Neural progenitor cell (in vitro differentiated cells): ENCODE measurements around the gene CCDC142.
"Not testable (repeated sequence)": the region's sequence is repeated elsewhere in the genome, so short reads cannot be mapped to it uniquely, and the experiment has no call there.

Source experiments
- CTCF ChIP-seq: fragments of 200-600 bp; sonication (generic); IDR thresholded peaks from 2 replicates; pipeline ENCODE4 v1.5.1; 2017; ENCODE audit warnings: antibody characterized with exemption, mild to moderate bottlenecking
- EZH2phosphoT487 ChIP-seq: fragments of 200-600 bp; sonication (generic); IDR thresholded peaks from 2 replicates; pipeline ENCODE4 v1.6.1; 2017; ENCODE audit warnings: antibody characterized with exemption

GRCh38 chr2:74460187-74460586 lies 22.6 kb downstream of the CCDC142 start:
- TF ChIP-seq CTCF, EZH2phosphoT487: not testable (repeated sequence)
